ENCODE measurements around the gene OAT. TPM values are rescaled to one million over a fixed set of nuclear protein-coding genes. Genes with fewer than 3 reads are reported as not detected.

OAT gene
- polyA plus RNA-seq, 1 of the 3 experiments (the other 2 are of a cell fraction): 65.7 TPM

GRCh38 chr10:124459395-124459794 is 40.7 kb upstream of the OAT start:
- 73% methylated on average over 1 of the region's 1 CpG for WGBS (ENCODE audit: low lambda C conversion rate)
- no peaks in the 10 kb centered on the region for H3F3A ChIP-seq (replicated peaks; ENCODE audit: insufficient read depth)
- H3K79me2 ChIP-seq (ENCODE audit: insufficient read depth): peaks cover 4% of the 10 kb centered on the region; the same call in 1 of the 2 replicates
- TF ChIP-seq FOXJ3 (CRISPR knock-in tag; IDR thresholded peaks at IDR 0.05) (no peak), POLR2AphosphoS5 (IDR thresholded peaks at IDR 0.05; ENCODE audit: low read depth, low read length) (no peak), PBX3 (IDR thresholded peaks at IDR 0.05) (no peak), IRF3 (IDR thresholded peaks at IDR 0.05; ENCODE audit: low read depth, low read length) (no peak), ELF1 (IDR thresholded peaks at IDR 0.05) (no peak), ZBTB33 (IDR thresholded peaks at IDR 0.05; ENCODE audit: borderline replicate concordance, low read depth) (no peak), FOSL2 (IDR thresholded peaks at IDR 0.05; ENCODE audit: borderline replicate concordance, low read depth) (no peak), FOXM1 (IDR thresholded peaks at IDR 0.05; ENCODE audit: low read depth) (no peak), JUND (IDR thresholded peaks at IDR 0.05) (no peak), TAF1 (IDR thresholded peaks at IDR 0.05; ENCODE audit: borderline replicate concordance, low read depth, low read length) (no peak)
- TF ChIP-seq, protein P1, sequence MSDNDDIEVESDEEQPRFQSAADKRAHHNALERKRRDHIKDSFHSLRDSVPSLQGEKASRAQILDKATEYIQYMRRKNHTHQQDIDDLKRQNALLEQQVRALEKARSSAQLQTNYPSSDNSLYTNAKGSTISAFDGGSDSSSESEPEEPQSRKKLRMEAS (IDR thresholded peaks at IDR 0.05; ENCODE audit: low read depth): no peak
- POLR2A ChIA-PET: no interaction called here
- no peaks in the 10 kb centered on the region for H3K9me3 ChIP-seq
- H3K27ac ChIP-seq (ENCODE audit: low read depth in 2 of 2, low read length in 1 of 2): no peak overlapping the region
- H2AFZ ChIP-seq (ENCODE audit: low read depth): no peak overlapping the region
- H3K4me3 ChIP-seq (ENCODE audit: low read depth in 2 of 2, low read length in 1 of 2): no peak overlapping the region
- H3K4me1 ChIP-seq (ENCODE audit: control insufficient read depth in 1 of 2, insufficient read depth in 2 of 2, low read depth in 1 of 2, low read length in 1 of 2): no peaks in the 10 kb centered on the region; a peak in 1 of 4 replicates
- H3K9ac ChIP-seq: no peak overlapping the region
- peaks cover 10% of the 10 kb centered on the region; the same call in 1 of the 2 replicates for H3K27me3 ChIP-seq (ENCODE audit: insufficient read depth)
- CTCF ChIA-PET: no interaction called here
- H3K4me2 ChIP-seq: no peak overlapping the region
- no peaks in the 10 kb centered on the region for H4K20me1 ChIP-seq (ENCODE audit: insufficient read depth)
- no peak for DNase-seq
- no peaks in the 10 kb centered on the region for H3K9me2 ChIP-seq
- no peaks in the 10 kb centered on the region for H3K36me3 ChIP-seq (replicated peaks in 1 of 2; ENCODE audit: control insufficient read depth in 1 of 2, insufficient read depth in 2 of 2, low read length in 1 of 2)

DNA sequence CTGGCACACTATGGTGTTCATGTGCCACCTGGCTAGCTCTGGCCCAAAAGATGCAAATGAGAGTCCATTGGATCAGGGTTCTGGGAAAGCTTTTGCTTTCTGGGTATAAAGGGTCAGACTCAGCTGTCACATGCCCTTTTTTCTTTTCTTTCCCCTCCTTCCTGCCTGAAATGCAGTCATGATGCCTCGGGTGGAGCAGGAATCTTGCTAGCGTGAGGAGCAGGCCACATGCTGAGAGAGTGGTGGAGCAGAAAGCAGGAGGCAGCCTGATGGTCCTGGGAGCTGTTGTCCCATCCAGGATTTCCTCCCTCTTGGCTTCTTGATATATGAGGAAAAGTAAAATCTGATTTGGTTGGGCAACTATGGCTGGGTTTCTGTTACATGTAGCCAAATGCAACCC is 40.2 kb upstream of the OAT start:
- no peak overlapping the region for H3K4me2 ChIP-seq
- H4K20me1 ChIP-seq (ENCODE audit: insufficient read depth): no peaks in the 10 kb centered on the region
- no peaks in the 10 kb centered on the region for H3K9me3 ChIP-seq
- CTCF ChIA-PET: no interaction called here
- no peak for TF ChIP-seq RFX5 (IDR thresholded peaks at IDR 0.05; ENCODE audit: low read length)
- no peak for TF ChIP-seq CHD2 (IDR thresholded peaks at IDR 0.05; ENCODE audit: low read length, partially characterized antibody)
- no peak for TF ChIP-seq MXI1 (IDR thresholded peaks at IDR 0.05; ENCODE audit: low read depth, low read length)
- TF ChIP-seq TEAD4 (IDR thresholded peaks at IDR 0.05; ENCODE audit: borderline replicate concordance, insufficient read depth): no peak
- TF ChIP-seq RAD21 (IDR thresholded peaks at IDR 0.05; ENCODE audit: low read length): no peak
- no peak for TF ChIP-seq NRF1 (IDR thresholded peaks at IDR 0.05; ENCODE audit: low read depth, low read length)
- H2AFZ ChIP-seq (ENCODE audit: low read depth): no peak overlapping the region
- H3K79me2 ChIP-seq (ENCODE audit: insufficient read depth): peaks cover 4% of the 10 kb centered on the region; the same call in 1 of the 2 replicates
- 52% methylated on average over 2 of the region's 2 CpGs for WGBS (ENCODE audit: low lambda C conversion rate)
- no peaks in the 10 kb centered on the region for H3K9me2 ChIP-seq
- no peaks in the 10 kb centered on the region; a peak in 1 of 4 replicates for H3K4me1 ChIP-seq (ENCODE audit: control insufficient read depth in 1 of 2, insufficient read depth in 2 of 2, low read depth in 1 of 2, low read length in 1 of 2)
- no peak overlapping the region for H3K27ac ChIP-seq (ENCODE audit: low read depth in 2 of 2, low read length in 1 of 2)
- no peak overlapping the region for H3K4me3 ChIP-seq (ENCODE audit: low read depth in 2 of 2, low read length in 1 of 2)
- no peak for DNase-seq
- H3F3A ChIP-seq (replicated peaks; ENCODE audit: insufficient read depth): no peaks in the 10 kb centered on the region
- H3K9ac ChIP-seq: no peak overlapping the region
- POLR2A ChIA-PET: no interaction called here
- no peaks in the 10 kb centered on the region for H3K36me3 ChIP-seq (replicated peaks in 1 of 2; ENCODE audit: control insufficient read depth in 1 of 2, insufficient read depth in 2 of 2, low read length in 1 of 2)
- peaks cover 15% of the 10 kb centered on the region; the same call in 1 of the 2 replicates for H3K27me3 ChIP-seq (ENCODE audit: insufficient read depth)

Measured in SK-N-SH (cell line).